ENCODE data around the gene PIEZO1. TPM values are rescaled to one million over a fixed set of nuclear protein-coding genes. Genes with fewer than 3 reads are reported as not detected.
A peak's percentile ranks its signal among the peaks of the same experiment; 100 is the strongest.

Gene PIEZO1
- total and polyA plus RNA-seq, 10 of the 15 experiments (the other 5 are each of a cell fraction or from before 2014, with no cell fraction given): 1.3 to 169 (median 33.4) TPM

GRCh38 chr16:88810912-88811768 lies 26.1 kb upstream of the PIEZO1 start (continued):
- TF ChIP-seq BCLAF1 (IDR thresholded peaks at IDR 0.05) (no peak), REST (IDR thresholded peaks at IDR 0.05; ENCODE audit: low read depth, low read length) (no peak), PAX5 (IDR thresholded peaks at IDR 0.05; ENCODE audit: borderline replicate concordance, low read depth, low read length) (no peak), DPF2 (IDR thresholded peaks at IDR 0.05) (peak; percentile 19; the same call in 1 of the 2 replicates), STAT1 (conservative IDR thresholded peaks at IDR 0.05) (no peak), POU2F2 (IDR thresholded peaks at IDR 0.05; ENCODE audit: borderline replicate concordance, low read depth, low read length) (peak; percentile 24; the same call in 1 of the 3 replicates), NR2C1 (IDR thresholded peaks at IDR 0.05) (peak; percentile 10; the same call in 1 of the 2 replicates), ATF3 (IDR thresholded peaks at IDR 0.05; ENCODE audit: borderline replicate concordance, extremely low read depth, low read depth, low read length) (peak; percentile 86), MEF2A (IDR thresholded peaks at IDR 0.05; ENCODE audit: insufficient read depth, low read depth, low read length) (no peak), ATF2 (IDR thresholded peaks at IDR 0.05; ENCODE audit: low read length) (no peak), POLR2AphosphoS2 (IDR thresholded peaks at IDR 0.05; ENCODE audit: low read depth, low read length) (peak; percentile 89), IRF4 (IDR thresholded peaks at IDR 0.05; ENCODE audit: low read depth, low read length) (no peak), EED (IDR thresholded peaks at IDR 0.05; ENCODE audit: low read depth) (0 out of 2 replicates have a peak, but pooled peaks have one; percentile 8), SMARCA5 (IDR thresholded peaks at IDR 0.05) (no peak), CHD4 (IDR thresholded peaks at IDR 0.05) (no peak), BHLHE40 (IDR thresholded peaks at IDR 0.05; ENCODE audit: borderline replicate concordance in 1 of 2, low read depth in 2 of 2, low read length in 1 of 2) (peak; percentile 71 to 79)
- TF ChIP-seq, protein P1, sequence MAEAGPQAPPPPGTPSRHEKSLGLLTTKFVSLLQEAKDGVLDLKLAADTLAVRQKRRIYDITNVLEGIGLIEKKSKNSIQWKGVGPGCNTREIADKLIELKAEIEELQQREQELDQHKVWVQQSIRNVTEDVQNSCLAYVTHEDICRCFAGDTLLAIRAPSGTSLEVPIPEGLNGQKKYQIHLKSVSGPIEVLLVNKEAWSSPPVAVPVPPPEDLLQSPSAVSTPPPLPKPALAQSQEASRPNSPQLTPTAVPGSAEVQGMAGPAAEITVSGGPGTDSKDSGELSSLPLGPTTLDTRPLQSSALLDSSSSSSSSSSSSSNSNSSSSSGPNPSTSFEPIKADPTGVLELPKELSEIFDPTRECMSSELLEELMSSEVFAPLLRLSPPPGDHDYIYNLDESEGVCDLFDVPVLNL (IDR thresholded peaks at IDR 0.05; ENCODE audit: low read depth, low read length): no peak
- TF ChIP-seq, protein P2, sequence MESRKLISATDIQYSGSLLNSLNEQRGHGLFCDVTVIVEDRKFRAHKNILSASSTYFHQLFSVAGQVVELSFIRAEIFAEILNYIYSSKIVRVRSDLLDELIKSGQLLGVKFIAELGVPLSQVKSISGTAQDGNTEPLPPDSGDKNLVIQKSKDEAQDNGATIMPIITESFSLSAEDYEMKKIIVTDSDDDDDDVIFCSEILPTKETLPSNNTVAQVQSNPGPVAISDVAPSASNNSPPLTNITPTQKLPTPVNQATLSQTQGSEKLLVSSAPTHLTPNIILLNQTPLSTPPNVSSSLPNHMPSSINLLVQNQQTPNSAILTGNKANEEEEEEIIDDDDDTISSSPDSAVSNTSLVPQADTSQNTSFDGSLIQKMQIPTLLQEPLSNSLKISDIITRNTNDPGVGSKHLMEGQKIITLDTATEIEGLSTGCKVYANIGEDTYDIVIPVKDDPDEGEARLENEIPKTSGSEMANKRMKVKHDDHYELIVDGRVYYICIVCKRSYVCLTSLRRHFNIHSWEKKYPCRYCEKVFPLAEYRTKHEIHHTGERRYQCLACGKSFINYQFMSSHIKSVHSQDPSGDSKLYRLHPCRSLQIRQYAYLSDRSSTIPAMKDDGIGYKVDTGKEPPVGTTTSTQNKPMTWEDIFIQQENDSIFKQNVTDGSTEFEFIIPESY (IDR thresholded peaks at IDR 0.05): no peak

Data from GM12878 (cell line).